ENCODE data around the gene SOX13. TPM values are rescaled to one million over a fixed set of nuclear protein-coding genes. Genes with fewer than 3 reads are reported as not detected.

SOX13 gene
- total RNA-seq, 1 experiment from 2014 or later: 171 TPM

DNA sequence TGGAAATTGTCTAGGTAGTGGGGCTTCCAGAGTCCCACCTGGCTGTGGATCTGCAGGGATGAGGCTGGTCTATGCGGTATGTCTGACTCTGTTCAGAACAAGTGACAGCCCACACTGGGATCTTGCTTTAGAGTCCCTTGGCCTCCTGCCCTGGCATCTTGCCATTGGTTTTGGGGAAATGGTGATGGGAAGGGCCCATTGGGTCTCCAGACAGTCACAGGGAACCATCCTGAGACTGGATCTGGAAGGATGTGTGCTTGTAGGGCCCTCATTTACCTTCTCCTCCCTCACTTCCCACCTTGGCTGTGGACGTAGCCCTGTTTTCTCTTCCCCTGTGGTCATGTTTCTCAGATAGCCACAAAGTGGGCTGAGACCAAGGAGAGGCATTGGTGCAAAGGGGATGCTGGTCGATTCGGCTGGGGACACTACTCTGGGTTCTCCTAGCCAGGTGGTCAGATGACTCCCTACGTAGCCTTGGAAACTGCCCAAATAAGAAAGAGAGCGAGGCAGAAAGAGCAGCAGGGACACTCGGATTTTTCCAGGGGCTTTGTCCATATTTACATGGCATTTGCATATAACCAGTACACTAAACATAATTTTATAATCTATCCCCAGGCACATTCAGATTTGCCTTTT lies 15.1 kb downstream of the SOX13 start (continued):
- no peak for TF ChIP-seq RELA (CRISPR knock-in tag; IDR thresholded peaks at IDR 0.05; ENCODE audit: borderline replicate concordance)
- TF ChIP-seq HMGA2 (CRISPR knock-in tag; IDR thresholded peaks at IDR 0.05): no peak
- no peak for TF ChIP-seq TEAD1 (CRISPR knock-in tag; IDR thresholded peaks at IDR 0.05)
- no peak for TF ChIP-seq ZNF416 (CRISPR knock-in tag; IDR thresholded peaks at IDR 0.05)
- no peak for TF ChIP-seq NFATC4 (CRISPR knock-in tag; IDR thresholded peaks at IDR 0.05)
- TF ChIP-seq, protein P1, sequence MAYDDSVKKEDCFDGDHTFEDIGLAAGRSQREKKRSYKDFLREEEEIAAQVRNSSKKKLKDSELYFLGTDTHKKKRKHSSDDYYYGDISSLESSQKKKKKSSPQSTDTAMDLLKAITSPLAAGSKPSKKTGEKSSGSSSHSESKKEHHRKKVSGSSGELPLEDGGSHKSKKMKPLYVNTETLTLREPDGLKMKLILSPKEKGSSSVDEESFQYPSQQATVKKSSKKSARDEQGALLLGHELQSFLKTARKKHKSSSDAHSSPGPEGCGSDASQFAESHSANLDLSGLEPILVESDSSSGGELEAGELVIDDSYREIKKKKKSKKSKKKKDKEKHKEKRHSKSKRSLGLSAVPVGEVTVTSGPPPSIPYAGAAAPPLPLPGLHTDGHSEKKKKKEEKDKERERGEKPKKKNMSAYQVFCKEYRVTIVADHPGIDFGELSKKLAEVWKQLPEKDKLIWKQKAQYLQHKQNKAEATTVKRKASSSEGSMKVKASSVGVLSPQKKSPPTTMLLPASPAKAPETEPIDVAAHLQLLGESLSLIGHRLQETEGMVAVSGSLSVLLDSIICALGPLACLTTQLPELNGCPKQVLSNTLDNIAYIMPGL (CRISPR knock-in tag; IDR thresholded peaks at IDR 0.05): no peak
- TF ChIP-seq, protein P2, sequence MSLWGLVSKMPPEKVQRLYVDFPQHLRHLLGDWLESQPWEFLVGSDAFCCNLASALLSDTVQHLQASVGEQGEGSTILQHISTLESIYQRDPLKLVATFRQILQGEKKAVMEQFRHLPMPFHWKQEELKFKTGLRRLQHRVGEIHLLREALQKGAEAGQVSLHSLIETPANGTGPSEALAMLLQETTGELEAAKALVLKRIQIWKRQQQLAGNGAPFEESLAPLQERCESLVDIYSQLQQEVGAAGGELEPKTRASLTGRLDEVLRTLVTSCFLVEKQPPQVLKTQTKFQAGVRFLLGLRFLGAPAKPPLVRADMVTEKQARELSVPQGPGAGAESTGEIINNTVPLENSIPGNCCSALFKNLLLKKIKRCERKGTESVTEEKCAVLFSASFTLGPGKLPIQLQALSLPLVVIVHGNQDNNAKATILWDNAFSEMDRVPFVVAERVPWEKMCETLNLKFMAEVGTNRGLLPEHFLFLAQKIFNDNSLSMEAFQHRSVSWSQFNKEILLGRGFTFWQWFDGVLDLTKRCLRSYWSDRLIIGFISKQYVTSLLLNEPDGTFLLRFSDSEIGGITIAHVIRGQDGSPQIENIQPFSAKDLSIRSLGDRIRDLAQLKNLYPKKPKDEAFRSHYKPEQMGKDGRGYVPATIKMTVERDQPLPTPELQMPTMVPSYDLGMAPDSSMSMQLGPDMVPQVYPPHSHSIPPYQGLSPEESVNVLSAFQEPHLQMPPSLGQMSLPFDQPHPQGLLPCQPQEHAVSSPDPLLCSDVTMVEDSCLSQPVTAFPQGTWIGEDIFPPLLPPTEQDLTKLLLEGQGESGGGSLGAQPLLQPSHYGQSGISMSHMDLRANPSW (CRISPR knock-in tag; conservative IDR thresholded peaks at IDR 0.05; ENCODE audit: low read depth): no peak

DNA sequence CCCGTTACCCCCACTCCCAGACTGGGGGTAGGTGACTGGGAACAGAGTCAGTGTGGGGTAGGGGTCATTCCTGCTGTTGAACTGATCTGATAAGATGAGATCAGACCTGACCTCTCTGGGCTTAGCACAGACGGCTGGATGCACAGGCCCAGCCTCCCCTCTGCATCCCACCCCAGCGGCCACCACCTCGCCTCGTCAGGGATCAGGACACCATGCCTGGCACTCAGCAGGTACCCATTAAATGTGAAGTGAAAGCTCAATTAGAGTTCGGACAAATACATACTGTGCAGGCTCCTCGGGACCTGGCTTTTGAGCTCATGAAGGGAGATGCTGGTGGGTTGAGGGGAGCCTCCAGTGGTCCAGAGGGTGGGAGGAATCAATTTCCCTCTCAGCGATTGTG lies 15.7 kb downstream of the SOX13 start:
- POLR2A ChIA-PET: interaction anchor here (1.0 to 1.6 kb wide), 3 partner anchors 9 to 16 kb away, joined by 3 to 6 read pairs (median 4); partner anchors contain the start of gene SOX13
- H3K4me3 Mint-ChIP-seq: no peak overlapping the region

More for the DNA sequence above, 15.7 kb downstream of the SOX13 start:
- Mint-ChIP-seq H3K36me3 (peaks cover 2% of the 10 kb centered on the region; the same call in 1 of the 2 replicates), H3K27ac (peak overlapping the region; percentile 90), H3K4me1 (peaks cover 97% of the 10 kb centered on the region), H3K27me3 (ENCODE audit: low read depth) (no peaks in the 10 kb centered on the region), H3K9me3 (no peaks in the 10 kb centered on the region)
- ATAC-seq (no peak), DNase-seq (ENCODE audit: low spot score) (no peak)
- CTCF ChIA-PET: interaction anchor here (0.7 to 2.8 kb wide), 6 partner anchors 8 to 217 kb away, joined by 3 to 14 read pairs (median 8); no protein-coding TSS in a partner anchor
- no peak for TF ChIP-seq ZBTB21 (CRISPR knock-in tag; IDR thresholded peaks at IDR 0.05; ENCODE audit: borderline replicate concordance)
- TF ChIP-seq, protein P3, sequence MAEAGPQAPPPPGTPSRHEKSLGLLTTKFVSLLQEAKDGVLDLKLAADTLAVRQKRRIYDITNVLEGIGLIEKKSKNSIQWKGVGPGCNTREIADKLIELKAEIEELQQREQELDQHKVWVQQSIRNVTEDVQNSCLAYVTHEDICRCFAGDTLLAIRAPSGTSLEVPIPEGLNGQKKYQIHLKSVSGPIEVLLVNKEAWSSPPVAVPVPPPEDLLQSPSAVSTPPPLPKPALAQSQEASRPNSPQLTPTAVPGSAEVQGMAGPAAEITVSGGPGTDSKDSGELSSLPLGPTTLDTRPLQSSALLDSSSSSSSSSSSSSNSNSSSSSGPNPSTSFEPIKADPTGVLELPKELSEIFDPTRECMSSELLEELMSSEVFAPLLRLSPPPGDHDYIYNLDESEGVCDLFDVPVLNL (CRISPR knock-in tag; IDR thresholded peaks at IDR 0.05; ENCODE audit: borderline replicate concordance, low read depth): no peak
- TF ChIP-seq ZNF416 (CRISPR knock-in tag; IDR thresholded peaks at IDR 0.05): no peak
- TF ChIP-seq, protein P4, sequence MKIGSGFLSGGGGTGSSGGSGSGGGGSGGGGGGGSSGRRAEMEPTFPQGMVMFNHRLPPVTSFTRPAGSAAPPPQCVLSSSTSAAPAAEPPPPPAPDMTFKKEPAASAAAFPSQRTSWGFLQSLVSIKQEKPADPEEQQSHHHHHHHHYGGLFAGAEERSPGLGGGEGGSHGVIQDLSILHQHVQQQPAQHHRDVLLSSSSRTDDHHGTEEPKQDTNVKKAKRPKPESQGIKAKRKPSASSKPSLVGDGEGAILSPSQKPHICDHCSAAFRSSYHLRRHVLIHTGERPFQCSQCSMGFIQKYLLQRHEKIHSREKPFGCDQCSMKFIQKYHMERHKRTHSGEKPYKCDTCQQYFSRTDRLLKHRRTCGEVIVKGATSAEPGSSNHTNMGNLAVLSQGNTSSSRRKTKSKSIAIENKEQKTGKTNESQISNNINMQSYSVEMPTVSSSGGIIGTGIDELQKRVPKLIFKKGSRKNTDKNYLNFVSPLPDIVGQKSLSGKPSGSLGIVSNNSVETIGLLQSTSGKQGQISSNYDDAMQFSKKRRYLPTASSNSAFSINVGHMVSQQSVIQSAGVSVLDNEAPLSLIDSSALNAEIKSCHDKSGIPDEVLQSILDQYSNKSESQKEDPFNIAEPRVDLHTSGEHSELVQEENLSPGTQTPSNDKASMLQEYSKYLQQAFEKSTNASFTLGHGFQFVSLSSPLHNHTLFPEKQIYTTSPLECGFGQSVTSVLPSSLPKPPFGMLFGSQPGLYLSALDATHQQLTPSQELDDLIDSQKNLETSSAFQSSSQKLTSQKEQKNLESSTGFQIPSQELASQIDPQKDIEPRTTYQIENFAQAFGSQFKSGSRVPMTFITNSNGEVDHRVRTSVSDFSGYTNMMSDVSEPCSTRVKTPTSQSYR (CRISPR knock-in tag; IDR thresholded peaks at IDR 0.05): no peak
- TF ChIP-seq MYBL2 (CRISPR knock-in tag; IDR thresholded peaks at IDR 0.05): no peak
- TF ChIP-seq SMAD4 (CRISPR knock-in tag; IDR thresholded peaks at IDR 0.05): no peak
- no peak for TF ChIP-seq ESRRA (CRISPR knock-in tag; IDR thresholded peaks at IDR 0.05; ENCODE audit: borderline replicate concordance)
- no peak for TF ChIP-seq ZNF121 (CRISPR knock-in tag; IDR thresholded peaks at IDR 0.05)
- TF ChIP-seq OVOL2 (CRISPR knock-in tag; IDR thresholded peaks at IDR 0.05; ENCODE audit: borderline replicate concordance): no peak
- TF ChIP-seq NFYB (CRISPR knock-in tag; conservative IDR thresholded peaks at IDR 0.05; ENCODE audit: low read depth): no peak
- no peak for TF ChIP-seq ZNF396 (CRISPR knock-in tag; IDR thresholded peaks at IDR 0.05; ENCODE audit: borderline replicate concordance)
- no peak for TF ChIP-seq TEAD4 (CRISPR knock-in tag; IDR thresholded peaks at IDR 0.05)
- TF ChIP-seq SMAD3 (CRISPR knock-in tag; IDR thresholded peaks at IDR 0.05; ENCODE audit: borderline replicate concordance): no peak
- TF ChIP-seq FOXK1 (CRISPR knock-in tag; IDR thresholded peaks at IDR 0.05): no peak

Data from WTC11 (cell line).